ENCODE results near the gene SDC3.

The SDC3 gene

GRCh38 chr1:30904962-30905335 is 3.6 kb downstream of the SDC3 start:
- no peak for TF ChIP-seq CTCF (IDR thresholded peaks at IDR 0.05; ENCODE audit: control insufficient read depth, extremely low read depth, insufficient read depth)
- H3K4me3 ChIP-seq (ENCODE audit: low read depth, low read length), result no peak overlapping the region
- DNase-seq (ENCODE audit: low read depth), result no peak

- TF ChIP-seq CTCF (IDR thresholded peaks at IDR 0.05; ENCODE audit: control insufficient read depth, extremely low read depth, insufficient read depth), result no peak
- H3K4me3 ChIP-seq (ENCODE audit: low read depth, low read length), result no peak overlapping the region
- no peak for DNase-seq (ENCODE audit: low read depth)
These were observed 4.2 kb downstream of the SDC3 start for GRCh38 chr1:30904191-30904961.

- no peak for TF ChIP-seq CTCF (IDR thresholded peaks at IDR 0.05; ENCODE audit: control insufficient read depth, extremely low read depth, insufficient read depth)
- no peak overlapping the region for H3K4me3 ChIP-seq (ENCODE audit: low read depth, low read length)
- DNase-seq (ENCODE audit: low read depth), result no peak
These were observed 5.1 kb downstream of the SDC3 start for GRCh38 chr1:30903343-30904034.

- no peak overlapping the region for H3K4me3 ChIP-seq (ENCODE audit: low read depth, low read length)
- TF ChIP-seq CTCF (IDR thresholded peaks at IDR 0.05; ENCODE audit: control insufficient read depth, extremely low read depth, insufficient read depth), result no peak
- no peak for DNase-seq (ENCODE audit: low read depth)
These were observed 5.8 kb downstream of the SDC3 start for GRCh38 chr1:30902593-30903290.

- TF ChIP-seq CTCF (IDR thresholded peaks at IDR 0.05; ENCODE audit: control insufficient read depth, extremely low read depth, insufficient read depth), result no peak
- no peak for DNase-seq (ENCODE audit: low read depth)
- no peak overlapping the region for H3K4me3 ChIP-seq (ENCODE audit: low read depth, low read length)
These were observed 6.6 kb downstream of the SDC3 start for GRCh38 chr1:30901798-30902581.

- TF ChIP-seq CTCF (IDR thresholded peaks at IDR 0.05; ENCODE audit: control insufficient read depth, extremely low read depth, insufficient read depth), result no peak
- DNase-seq (ENCODE audit: low read depth), result no peak
- H3K4me3 ChIP-seq (ENCODE audit: low read depth, low read length), result no peak overlapping the region
These were observed 7.5 kb downstream of the SDC3 start for GRCh38 chr1:30900931-30901560.
